Erythroblast (primary cell): ENCODE measurements around the gene DPF3.

ENCODE experiments used
- GATA1 ChIP-seq: IDR thresholded peaks from 2 replicates; pipeline ENCODE4 v1.6.1; 2011; ENCODE audit warnings: low read depth, mild to moderate bottlenecking, control low read depth, low read length, moderate library complexity
- POLR2A ChIP-seq: IDR thresholded peaks from 2 replicates; pipeline ENCODE4 v1.6.1; 2011; ENCODE audit warnings: mild to moderate bottlenecking, low read length

DNA sequence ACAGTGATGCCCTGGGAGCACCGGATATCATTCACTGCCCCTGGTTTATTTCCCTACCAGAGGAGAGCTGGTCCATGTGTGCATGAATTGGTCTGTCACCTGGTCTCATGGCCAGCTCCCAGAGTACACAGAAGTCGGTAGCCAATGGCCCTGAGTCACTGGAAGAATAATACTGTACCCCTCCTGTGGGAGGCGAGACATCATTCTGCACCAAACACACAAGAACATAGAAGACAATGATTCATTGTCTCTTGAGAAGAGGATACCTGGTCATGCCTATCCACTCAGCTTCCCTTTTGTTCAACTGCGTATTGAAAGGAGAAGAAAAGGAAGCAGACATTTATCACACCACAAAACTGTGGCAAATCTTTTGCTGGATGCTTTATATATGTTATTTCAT, 216.2 kb downstream of the DPF3 start:
- TF ChIP-seq POLR2A (no peak), GATA1 (no peak)
